Left ventricle myocardium inferior (tissue), 1 donor: ENCODE results near the gene PGM3. TPM values are rescaled to one million over a fixed set of nuclear protein-coding genes. Genes with fewer than 3 reads are reported as not detected.

Source experiments
- DNase-seq: peaks from one replicate; pipeline ENCODE4 v3.0.0-alpha.2; 2020
- H3K27ac ChIP-seq: fragments of 200-600 bp; replicated peaks from 2 replicates; pipeline ENCODE4 v1.8.0; 2021
- H3K27me3 ChIP-seq: fragments of 200-600 bp; 2 replicates; pipeline ENCODE4 v1.8.0; 2021; ENCODE audit warnings: low read depth
- H3K36me3 ChIP-seq: fragments of 200-600 bp; 2 replicates; pipeline ENCODE4 v1.8.0; 2021
- H3K4me1 ChIP-seq: fragments of 200-600 bp; 2 replicates; pipeline ENCODE4 v1.8.0; 2021
- H3K4me3 ChIP-seq: fragments of 200-600 bp; 2 replicates; pipeline ENCODE4 v1.8.0; 2021; ENCODE audit warnings: mild to moderate bottlenecking, moderate library complexity
- H3K9me3 ChIP-seq: fragments of 200-600 bp; replicated peaks from 2 replicates; pipeline ENCODE4 v1.8.0; 2021
- intact Hi-C: fragments of 100-400 bp; cut with micrococcal nuclease; formaldehyde crosslinking; loops from one replicate; pipeline ENCODE4 v1.11.0; 2022
- total RNA-seq: library from RNA; stranded (reverse); fragmentation: NEBNext Ultra II Directional; extraction: Animal tissue kit (Norgen Biotek cat#: 25700); gene quantifications from one replicate; pipeline ENCODE4 v1.2.1, GENCODE V29; 2021
- TF ChIP-seq, protein P1 (sequence below): fragments of 200-600 bp; IDR thresholded peaks from 2 replicates; pipeline ENCODE4 v1.8.0; 2021; ENCODE audit warnings: antibody characterized with exemption, mild to moderate bottlenecking, borderline replicate concordance
- donor health status: DM: no; HTN: yes; CAD: no; lungs with severe emphysema.

Gene PGM3
- total RNA-seq, 1 donor from 2014 or later: 16.1 TPM

GRCh38 chr6:83167726-83168278, 25.3 kb downstream of the PGM3 start:
- no peak for DNase-seq
- Histone ChIP-seq H3K27ac (no peak overlapping the region), H3K4me3 (no peak overlapping the region), H3K9me3 (no peaks in the 10 kb centered on the region), H3K27me3 (no peaks in the 10 kb centered on the region), H3K4me1 (no peaks in the 10 kb centered on the region), H3K36me3 (peaks cover 100% of the 10 kb centered on the region)
- intact Hi-C loops: no loop called here
- TF ChIP-seq, protein P1, sequence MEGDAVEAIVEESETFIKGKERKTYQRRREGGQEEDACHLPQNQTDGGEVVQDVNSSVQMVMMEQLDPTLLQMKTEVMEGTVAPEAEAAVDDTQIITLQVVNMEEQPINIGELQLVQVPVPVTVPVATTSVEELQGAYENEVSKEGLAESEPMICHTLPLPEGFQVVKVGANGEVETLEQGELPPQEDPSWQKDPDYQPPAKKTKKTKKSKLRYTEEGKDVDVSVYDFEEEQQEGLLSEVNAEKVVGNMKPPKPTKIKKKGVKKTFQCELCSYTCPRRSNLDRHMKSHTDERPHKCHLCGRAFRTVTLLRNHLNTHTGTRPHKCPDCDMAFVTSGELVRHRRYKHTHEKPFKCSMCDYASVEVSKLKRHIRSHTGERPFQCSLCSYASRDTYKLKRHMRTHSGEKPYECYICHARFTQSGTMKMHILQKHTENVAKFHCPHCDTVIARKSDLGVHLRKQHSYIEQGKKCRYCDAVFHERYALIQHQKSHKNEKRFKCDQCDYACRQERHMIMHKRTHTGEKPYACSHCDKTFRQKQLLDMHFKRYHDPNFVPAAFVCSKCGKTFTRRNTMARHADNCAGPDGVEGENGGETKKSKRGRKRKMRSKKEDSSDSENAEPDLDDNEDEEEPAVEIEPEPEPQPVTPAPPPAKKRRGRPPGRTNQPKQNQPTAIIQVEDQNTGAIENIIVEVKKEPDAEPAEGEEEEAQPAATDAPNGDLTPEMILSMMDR: no peak

DNA sequence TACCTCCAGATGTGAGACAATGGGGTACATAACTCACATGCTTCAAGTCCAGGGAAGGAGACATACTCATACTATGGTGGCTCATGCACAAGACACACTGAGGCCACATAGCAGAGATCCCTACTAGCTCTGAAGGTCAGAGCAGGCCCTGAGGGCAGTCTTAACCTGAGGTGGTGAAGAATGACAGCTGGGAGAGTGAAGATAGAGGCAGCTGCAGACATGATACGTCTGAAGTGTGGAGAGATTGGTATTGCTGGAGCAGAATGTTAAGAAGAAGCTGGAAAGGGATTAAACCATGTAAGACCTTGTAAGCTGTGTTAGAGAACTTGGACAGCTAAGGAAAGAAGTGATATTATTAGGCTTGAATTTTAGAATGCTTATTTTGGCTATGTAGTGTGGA, 32.9 kb downstream of the PGM3 start:
- TF ChIP-seq, protein P1: no peak
- intact Hi-C loops: no loop called here
- H3K27me3 ChIP-seq: no peaks in the 10 kb centered on the region
- H3K4me3 ChIP-seq: no peak overlapping the region
- H3K27ac ChIP-seq: no peak overlapping the region
- H3K9me3 ChIP-seq: no peaks in the 10 kb centered on the region
- DNase-seq: no peak
- peaks cover 15% of the 10 kb centered on the region for H3K4me1 ChIP-seq
- H3K36me3 ChIP-seq: peaks cover 74% of the 10 kb centered on the region

GRCh38 chr6:83155794-83156193, 37.3 kb downstream of the PGM3 start:
- H3K27me3 ChIP-seq: no peaks in the 10 kb centered on the region
- DNase-seq: no peak
- H3K36me3 ChIP-seq: peaks cover 79% of the 10 kb centered on the region
- H3K9me3 ChIP-seq: no peaks in the 10 kb centered on the region
- peak overlapping the region; percentile 40 for H3K27ac ChIP-seq
- H3K4me3 ChIP-seq: peak overlapping the region; percentile 19
- H3K4me1 ChIP-seq: peaks cover 17% of the 10 kb centered on the region
- TF ChIP-seq, protein P1: no peak
- intact Hi-C loops: no loop called here

GRCh38 chr6:83153883-83154521, 39.1 kb downstream of the PGM3 start:
- TF ChIP-seq, protein P1: no peak
- no peaks in the 10 kb centered on the region for H3K27me3 ChIP-seq
- H3K36me3 ChIP-seq: peaks cover 67% of the 10 kb centered on the region
- DNase-seq: no peak
- H3K4me1 ChIP-seq: peaks cover 17% of the 10 kb centered on the region
- no peak overlapping the region for H3K27ac ChIP-seq
- H3K9me3 ChIP-seq: no peaks in the 10 kb centered on the region
- intact Hi-C loops: no loop called here
- H3K4me3 ChIP-seq: no peak overlapping the region

DNA sequence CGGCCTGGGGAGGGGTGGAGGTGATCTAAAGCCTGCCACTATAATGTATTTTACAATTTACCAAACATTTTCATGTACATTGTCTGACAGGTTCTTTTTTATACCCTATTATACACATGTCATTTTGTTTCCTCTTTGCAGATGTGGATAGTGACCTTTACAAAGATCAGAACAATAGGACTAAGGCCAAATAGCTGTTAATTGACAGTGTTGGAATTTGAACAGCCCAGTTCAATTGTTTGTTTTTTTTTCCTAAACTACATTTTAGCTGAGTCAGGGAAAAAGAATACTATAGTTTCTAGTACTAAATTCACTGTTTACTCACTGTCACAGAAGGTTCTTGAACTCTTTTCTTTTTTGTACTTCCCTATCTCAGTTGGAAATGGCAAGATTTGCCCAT, 40.2 kb downstream of the PGM3 start:
- Histone ChIP-seq H3K4me1 (peaks cover 17% of the 10 kb centered on the region), H3K27me3 (no peaks in the 10 kb centered on the region), H3K27ac (no peak overlapping the region), H3K9me3 (no peaks in the 10 kb centered on the region), H3K4me3 (no peak overlapping the region), H3K36me3 (peaks cover 75% of the 10 kb centered on the region)
- DNase-seq: no peak
- TF ChIP-seq, protein P1: no peak
- intact Hi-C loops: no loop called here
